NCI-H69 (cell line): Measurements from ENCODE around the gene BRME1.

ENCODE experiments used
- DNase-seq: peaks from one replicate; lab custom pipeline; 2025; lab: John Stamatoyannopoulos, UW

The BRME1 gene

DNA sequence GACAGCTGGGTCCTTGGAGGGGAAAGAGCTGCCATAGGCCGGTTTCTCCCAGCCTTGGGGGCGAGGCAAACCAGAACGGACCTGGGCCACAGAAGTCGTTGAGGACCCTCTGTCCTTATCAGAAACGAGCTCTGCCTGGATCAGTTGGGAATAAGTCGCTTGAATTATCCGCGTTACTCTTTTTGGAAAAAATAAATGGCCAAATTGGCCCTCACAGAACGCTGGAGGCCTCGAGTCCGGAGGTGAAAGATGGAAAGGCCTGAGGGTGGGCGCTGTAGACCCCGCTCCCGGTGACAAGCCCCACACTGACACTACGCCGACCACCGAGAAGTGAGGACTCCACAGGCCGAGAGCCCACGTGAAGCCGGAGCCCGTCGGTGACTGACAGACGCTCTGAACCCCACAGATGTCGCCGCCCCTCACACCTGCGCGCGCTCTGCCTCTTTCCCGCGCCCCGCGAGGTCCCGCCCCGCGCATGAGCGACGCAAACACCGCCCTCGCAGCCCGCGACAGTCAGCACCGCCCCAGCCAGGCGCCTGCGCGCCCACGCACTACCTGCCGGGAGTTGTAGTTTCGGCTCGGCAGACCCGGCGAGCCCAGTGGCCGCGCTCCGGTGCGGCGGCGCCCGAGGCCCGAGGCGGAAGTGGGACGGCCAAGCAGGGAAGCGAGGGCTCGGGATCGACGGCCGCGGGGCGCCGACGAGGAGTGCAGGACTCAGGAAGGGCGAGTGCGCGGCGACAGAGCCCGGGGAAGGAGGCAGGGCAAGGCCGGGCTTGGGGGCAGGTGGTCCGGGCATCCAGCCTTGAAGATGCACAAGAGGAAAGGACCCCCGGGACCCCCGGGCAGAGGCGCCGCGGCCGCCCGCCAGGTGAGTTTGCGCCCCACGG lies at the start of gene BRME1, which contains the start of gene CC2D1A:
TSS of gene BRME1 (minus strand) at position 484 of the 887 bp plus-strand sequence. CDS start 1,225 bp downstream, outside the sequence.
TSS of gene CC2D1A (plus strand) at position 568 of the 887 bp plus-strand sequence. CDS start at position 809, 241 bp downstream.
- peak; percentile 98 for DNase-seq

DNA sequence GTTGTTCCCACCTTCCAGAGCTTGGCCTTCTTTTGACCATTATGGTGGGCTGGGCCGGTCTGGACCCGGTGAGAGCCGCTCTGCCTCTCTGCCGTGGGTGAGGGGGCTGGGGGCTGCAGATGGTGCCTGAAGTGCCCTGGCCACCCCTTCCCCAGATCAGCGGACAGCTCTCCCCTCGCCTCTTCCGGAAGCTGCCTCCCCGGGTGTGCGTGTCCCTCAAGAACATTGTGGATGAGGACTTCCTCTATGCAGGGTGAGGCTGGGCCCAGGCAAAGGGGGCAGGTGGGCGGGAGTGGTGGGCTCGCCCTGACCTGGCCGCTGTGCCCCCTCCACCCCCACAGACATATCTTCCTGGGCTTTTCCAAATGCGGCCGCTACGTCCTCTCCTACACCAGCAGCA lies 48.3 kb upstream of the BRME1 start:
- DNase-seq: no peak

DNA sequence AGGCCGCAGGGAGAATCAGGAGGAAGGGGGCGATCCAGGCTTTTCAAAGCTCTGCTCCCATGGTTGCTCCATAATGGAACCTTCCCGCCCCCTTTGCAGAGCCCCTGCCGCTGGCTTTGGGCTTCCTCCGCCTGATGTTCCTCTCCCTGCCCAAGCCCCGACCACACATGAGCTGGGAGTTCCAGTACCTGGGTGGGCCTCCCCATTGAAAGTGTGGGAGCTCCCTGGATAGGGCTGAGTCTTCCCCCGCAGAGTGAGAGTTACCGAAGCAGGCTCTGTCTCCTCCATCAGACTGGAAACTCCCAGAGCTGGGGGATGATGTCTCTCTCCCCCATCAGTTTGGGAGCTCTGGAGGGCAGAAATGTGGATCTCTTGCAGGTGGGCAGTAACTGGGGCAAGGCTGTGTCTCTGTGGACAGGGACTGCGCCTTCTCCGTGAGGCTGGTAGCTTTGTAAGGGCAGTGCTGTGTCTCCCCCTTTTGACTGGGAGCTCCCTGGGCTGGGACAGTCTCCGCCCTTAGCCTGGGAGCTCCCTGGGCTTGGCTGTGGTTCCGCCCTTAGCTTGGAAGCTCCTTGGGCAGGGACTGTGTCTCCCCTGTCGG lies 47.1 kb upstream of the BRME1 start:
- DNase-seq: no peak

DNA sequence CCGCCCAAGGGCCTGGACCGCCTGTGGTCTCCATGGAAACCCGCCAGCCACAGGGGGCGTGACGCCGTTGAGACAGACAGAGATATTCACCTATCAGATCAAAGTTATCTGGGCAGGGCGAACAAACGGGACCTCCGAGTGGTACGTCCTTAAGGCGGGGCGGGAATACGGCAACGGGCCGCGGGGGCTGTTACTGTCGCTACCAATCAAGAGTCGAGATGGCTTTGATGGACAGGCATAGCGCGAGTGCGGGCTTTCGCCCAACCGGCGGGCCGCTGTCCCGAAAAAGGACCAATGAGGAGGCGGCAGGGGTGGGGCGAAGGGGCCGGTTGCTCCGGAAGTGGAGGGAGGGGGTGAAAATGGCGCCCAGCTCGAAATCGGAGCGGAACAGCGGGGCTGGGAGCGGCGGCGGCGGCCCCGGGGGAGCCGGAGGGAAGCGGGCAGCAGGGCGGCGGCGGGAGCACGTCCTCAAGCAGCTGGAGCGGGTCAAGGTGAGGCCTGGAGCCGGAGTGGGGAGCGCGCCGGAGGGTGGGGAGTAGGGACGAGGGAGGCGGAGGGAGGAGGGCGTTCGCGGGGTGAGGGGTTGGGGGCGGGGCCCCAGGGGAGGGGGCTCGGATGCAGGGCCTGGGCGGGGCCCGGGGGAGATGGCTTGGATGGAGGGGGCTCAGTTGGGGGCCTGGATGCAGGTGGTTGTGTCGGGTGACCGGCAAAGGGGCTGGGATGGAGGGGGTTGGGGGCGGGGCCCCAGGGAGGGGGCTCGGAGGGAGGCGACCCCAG lies 46.4 kb upstream of the BRME1 start, which contains the start of gene DCAF15:
TSS of gene DCAF15 (plus strand) at position 356 of the 777 bp plus-strand sequence. CDS start at position 360, 4 bp downstream.
- DNase-seq: peak; percentile 100

DNA sequence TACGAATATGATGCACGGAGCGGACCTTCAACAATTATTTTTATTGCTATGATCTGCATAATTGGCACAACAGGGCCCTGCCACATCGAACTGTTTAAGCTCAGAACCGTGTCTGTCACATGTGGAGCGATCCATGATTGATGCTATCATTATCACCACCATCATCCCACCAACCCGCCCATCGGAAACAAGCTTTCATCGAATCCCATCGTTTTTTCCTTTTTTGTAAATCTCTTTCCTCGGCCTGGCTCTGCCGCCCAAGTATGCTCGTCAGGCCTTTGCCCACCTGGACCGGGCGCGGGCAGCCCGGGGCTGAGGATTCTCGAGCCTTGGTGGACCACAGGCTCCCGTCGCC lies 45.9 kb upstream of the BRME1 start:
- no peak for DNase-seq

DNA sequence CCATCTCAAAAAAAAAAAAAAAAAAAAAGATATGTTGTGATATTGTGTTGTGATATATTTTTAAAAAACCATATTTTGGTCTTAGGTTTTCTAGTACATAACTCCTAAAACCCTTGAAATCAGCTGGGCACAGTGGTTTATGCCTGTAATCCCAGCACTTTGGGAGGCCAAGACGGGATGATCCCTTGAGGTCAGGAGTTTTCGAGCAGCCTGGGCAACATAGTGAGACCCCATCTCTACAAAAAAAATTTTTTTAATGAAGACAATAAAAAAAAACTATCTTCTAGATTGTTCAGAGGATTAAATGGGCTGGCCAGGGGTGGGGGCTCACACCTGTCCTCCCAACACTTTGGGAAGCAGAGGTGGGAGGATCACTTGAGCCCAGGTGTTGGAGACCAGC lies 45.1 kb upstream of the BRME1 start:
- DNase-seq: no peak

DNA sequence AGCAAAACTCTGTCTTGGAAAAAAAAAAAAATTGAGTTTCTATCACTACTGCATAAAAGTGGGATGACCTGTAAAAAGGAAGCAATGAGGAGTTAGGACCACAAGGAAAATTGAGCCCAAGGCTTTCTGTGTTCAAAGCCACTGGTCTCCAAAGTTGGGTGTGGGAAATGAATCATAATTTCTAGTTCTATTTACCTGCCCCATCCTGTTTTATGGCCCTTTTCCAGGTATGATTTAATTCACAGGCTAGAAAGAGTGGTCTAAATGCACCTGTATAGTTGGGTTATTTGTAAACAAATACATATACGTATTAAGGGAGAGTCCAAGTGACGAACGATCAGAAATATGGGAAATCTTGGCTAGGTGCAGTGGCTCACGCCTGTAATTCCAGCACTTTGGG lies 40.5 kb upstream of the BRME1 start:
- DNase-seq: no peak

DNA sequence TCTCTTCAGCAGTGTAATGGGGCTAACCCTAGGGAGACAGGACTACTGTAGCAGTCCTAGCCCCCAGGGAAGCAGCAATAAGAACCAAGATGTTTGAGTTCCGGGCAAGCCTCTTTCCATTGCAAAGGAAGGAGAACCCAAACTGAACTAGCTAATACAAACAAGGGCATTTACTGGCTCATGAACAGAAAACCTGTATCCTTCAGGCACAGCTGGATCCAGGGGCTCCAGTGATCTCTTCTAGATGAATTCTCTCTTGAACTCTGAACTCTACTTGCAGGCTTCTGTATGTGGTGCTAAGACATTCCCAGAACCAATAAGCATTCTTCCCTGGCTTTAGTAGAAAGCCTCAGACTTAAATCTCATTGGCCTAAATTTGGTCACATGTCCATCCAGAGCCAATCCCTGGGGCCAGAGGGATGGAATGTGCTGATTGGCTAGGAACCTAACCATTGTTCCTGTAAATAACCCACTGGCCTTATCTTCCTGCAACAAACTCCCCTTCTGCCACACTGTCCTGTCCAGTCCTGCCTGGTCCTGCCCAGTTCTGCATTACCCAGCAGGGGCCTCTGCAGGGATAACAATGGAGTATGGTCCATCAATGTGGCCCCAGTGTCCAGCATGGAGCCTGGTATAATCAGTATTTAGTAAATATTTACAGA lies 36.2 kb upstream of the BRME1 start:
- peak; percentile 36 for DNase-seq

DNA sequence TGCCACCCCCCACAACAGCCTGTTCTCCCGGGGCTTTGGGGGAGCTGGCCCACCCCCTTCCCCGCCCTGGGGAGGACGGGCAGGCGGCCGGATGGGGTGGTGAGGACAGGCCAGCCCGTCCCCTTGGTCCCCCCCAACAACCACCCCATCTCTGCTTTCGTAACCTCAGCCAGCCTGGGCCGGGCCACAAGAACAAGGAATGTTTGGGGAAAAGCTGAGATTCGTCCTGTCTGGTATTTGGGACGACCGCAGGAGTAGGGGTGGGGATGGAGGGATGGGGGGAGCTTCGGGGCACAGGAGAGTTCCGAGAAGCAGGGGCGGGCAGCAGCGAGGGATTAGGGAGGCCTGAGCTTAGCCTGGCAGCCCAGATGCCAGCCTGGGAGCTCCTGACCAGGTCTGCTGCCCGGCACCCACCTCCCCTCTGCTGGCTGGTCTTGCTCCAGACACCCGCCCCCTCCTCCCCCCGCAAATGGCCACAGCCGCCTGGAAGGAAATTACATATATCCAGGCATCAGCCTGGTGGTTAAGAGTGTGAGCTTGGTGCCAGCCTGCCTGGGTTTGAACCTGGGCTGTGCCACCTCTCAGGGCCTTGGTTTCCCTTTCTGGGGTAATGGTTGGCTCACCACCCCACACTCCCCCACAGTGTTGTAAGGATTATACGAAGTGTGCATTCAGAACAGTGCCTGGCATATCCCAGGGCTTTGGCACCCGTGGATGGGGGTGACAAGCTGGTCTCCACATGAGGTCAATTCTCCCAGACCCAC lies 32.6 kb upstream of the BRME1 start, which contains the start of gene PODNL1:
TSS of gene PODNL1 (minus strand) at position 117 of the 764 bp plus-strand sequence. CDS start 236 bp downstream, outside the sequence.
- no peak for DNase-seq

DNA sequence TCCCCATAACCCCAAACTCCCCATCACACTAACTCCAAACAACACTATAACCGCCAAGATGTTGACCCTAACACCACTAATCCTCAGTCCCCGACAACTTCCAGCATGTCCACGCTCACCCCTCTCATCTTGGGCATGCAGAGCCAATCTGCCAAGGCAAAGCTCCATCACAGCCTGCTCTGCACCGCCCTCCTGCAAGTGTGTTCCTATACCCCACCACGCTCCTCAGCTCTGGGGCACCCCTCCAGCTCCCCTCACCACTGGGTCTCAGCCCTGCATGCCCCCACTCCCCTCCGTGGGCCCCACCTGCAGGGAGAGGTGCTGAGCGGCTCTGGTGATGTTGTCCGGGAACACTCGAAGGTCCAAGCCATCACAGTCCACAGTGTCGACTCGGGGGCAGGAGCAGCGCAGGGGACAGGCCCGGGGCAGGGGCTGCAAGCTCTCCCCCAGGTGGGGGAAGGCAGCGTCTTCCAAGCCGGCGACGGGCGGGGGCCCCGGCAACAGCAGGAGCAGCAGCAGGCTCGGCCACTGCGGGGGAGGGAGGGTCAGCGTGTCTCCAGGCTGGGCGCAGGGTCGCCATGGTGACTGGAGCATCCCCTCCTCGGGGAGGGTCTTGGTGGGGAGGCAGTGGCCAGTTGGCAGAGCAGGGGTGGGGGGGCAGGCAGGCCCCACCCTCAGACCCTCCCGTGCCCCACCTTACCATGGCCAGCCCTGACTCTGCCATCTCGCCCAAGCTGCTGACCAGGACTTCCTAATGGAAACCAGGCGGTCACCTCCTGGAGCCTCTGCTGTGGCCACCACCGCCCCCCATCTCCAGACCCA lies 31.8 kb upstream of the BRME1 start:
- peak; percentile 28 for DNase-seq

DNA sequence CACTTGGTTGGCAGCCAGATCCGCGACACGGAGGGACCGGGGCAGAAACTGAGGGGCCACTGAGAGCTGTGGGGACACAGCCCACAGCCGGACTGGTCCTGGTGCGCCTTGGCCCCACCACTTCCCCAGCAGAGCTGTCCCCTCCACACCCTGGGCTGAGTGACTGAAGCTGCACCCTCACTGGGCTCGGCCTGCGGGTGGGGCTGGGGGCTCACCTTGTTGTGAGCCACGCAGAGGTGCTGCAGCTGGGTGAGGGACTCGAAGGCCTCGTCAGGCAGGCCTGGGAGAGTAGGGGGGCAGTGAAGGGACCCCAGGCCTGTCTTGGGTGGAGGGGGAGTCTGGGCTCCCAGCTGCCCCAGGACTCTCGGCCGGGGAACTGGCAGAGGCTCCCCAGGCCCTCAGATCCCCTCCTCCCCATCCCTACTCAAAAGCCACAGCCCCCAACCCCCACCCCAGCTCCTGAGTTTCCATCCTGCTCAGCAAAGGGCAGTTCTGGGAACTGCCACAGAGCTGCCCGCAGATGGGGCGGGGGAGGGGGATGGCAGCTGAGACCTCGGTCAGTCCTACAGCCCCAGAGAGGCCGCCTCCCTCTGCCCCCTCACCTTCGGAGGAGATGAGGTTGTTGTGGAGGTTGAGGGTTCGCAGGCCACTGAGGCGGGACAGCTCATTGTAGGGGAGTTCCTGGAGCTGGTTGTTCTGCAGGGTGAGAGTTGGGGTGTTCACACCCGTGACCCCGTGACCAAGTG lies 30.0 kb upstream of the BRME1 start:
- no peak for DNase-seq

DNA sequence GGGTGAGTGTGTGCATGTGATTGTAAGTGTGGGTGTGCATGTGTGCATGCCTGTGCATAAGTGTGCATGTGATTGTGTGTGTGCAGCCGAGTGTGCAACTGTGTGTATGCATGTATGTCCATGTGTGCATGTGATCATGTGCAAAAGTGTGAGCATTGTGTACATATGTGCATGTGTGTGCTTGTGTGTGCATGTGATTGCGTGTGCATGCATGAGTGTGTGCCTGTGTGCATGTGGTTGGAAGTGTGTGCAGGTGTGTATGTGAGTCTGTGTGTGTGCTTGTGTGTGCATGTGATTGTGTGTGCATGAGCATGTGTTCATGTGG lies 28.8 kb upstream of the BRME1 start:
- no peak for DNase-seq

DNA sequence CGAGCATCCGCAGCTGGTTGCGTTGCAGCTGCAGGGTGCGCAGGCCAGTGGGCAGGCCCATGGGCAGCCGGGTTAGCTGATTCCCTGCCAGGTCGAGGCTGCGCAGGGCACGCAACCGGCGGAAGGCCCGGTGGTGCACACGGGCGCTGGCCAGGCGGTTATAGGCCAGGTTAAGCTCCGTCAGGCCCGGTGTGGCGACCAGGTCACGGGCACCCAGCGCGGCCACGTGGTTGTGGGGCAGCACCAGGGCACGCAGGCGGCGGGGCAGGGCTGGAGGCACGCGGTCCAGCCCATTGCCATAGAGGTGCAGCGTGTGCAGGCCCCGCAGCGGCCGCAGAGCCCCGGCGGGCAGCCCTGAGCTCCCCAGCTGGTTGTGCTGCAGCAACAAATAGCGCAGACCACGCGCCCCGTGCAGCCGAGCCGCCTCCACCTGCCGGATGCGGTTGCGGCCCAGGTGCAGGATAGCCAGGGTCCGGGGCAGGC lies 27.0 kb upstream of the BRME1 start:
- peak; percentile 24 for DNase-seq

DNA sequence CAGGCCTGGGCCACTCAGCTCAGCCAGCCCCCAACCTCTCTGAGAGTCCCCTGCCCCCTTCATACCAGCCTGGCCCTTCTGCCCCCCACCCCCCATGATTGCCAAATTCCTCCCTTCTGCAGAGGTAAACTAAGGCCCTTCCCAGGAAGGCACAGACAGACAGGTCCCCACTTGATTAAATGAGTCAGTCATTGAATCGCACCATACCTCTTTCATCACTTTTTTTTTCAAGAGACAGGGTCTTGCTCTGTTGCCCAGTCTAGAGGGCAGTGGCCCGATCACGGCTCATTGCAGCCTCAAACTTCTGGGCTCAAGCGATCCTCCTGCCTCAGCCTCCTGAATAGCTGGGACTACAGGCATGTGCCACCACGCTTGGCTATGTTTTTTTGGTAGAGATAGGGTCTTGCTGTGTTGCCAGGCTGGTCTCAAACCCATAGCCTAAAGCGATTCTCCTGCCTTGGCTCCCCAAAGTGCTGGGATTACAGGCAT lies 26.3 kb upstream of the BRME1 start:
- DNase-seq: no peak

DNA sequence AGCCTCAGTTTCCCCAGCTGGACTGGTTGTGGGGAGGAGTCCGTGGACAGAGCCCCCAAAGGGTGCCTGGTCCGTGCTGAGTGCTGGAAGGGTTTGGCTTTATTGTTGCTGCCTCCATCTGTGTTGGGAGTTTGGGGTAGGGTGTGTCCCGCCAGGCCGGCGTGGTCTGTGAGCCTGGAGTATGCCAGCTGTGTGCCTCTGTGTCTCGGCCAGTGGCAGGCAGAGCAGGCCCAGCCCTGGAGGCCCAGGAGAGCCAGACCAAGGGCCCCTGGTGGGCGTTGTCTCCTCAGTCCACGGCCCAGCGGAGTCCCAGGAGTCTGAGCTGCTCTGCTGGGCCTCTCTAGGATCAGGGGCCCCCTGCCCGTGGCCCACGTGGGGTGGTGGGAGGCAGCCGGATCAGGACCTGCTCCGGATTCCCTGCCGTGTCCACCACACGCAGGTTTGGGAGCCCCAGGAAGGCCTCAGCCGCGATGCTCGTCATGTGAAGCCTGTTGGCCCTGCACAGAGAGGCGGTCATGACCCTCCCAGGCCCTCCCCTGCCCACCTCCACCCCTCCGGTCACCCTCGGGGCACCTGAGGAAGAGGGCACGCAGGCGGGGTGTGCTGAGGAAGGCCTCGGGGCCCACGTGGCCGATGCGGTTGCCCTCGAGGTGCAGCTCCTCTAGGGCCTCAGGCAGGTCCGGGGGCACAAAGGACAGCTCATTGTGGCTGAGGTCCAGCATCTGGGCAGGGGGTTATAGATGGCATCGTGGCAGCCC lies 25.7 kb upstream of the BRME1 start:
- no peak for DNase-seq

DNA sequence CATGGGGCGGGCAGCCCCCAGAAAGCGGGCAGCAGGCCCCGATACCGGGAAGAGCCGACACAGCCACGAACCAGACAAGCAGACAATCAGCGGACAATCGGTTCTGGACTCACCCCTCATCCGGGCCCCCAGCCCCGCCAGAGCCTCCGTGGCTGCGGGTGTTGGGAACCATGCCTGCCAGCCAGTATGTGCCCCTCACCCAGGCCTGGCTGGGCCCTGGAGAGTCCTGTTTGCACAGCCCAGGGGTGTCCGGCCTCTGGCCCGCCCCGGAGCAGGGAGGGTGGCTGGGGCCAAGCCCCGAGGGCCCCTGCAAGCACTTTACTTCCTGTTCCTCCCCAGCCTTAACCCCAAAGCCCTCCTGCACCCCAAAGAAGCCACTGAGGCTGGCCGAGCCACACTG lies 24.5 kb upstream of the BRME1 start:
- no peak for DNase-seq

DNA sequence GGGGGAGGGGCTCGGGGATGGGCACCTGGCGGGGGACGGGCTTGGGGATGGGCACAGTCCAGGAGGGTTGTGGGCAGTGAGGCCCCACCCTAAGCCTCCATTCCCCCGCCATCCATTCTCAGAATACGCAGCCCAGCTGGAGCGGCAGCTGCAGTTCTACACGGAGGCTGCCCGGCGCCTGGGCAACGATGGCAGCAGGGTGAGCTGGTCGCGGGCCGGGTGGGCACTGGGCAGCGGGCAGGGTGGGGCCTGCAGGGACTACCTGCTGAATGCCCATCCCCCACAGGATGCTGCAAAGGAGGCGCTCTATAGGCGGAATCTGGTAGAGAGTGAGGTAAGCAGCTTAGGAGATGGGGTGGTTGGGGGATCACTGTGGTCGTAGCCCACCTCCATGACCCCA lies 24.0 kb upstream of the BRME1 start:
- DNase-seq: no peak

DNA sequence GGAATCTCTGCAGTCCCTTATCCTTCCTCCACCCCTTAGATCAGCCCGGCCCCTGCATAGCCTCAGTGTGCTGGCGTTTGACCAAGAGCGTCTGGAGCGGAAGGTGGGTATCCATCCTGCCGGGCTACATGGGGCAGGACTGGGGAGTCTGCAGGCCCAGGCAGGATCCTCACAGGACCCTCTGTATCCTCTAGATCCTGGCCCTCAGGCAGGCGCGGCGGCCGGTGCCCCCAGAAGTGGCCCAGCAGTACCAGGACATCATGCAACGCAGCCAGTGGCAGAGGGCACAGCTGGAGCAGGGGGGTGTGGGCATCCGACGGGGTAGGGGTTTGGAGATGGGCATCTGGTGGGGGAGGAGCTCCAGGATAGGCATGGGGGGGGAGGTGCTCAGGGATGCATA lies 23.4 kb upstream of the BRME1 start:
- DNase-seq: peak; percentile 37

DNA sequence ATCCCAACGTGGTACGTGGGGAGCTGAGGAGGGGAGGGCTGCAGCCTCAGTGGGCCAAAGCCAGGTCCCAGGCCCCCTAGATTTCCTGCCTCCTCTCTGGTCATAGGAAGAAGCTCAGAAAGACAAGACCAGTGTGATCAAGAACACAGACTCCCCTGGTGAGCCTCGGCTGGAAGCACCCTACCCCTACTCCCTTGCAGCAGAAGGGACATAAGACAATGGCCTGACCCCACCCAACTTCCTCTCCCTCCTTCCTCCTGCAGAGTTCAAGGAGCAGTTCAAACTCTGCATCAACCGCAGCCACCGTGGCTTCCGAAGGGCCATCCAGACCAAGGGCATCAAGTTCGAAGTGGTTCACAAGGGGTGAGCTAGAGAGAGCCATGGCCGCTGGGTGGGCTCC lies 20.8 kb upstream of the BRME1 start:
- no peak for DNase-seq
